ES-I3 (cell line): Measurements from ENCODE around the gene SLC34A1.

Source experiments
- H3K36me3 ChIP-seq: 2 replicates; pipeline ENCODE4 v1.6.1; 2013; ENCODE audit warnings: mild to moderate bottlenecking, low read length, control low read depth, moderate library complexity; ENCODE audit not compliant: insufficient read depth
- H3K4me1 ChIP-seq: 2 replicates; pipeline ENCODE4 v1.6.1; 2013; ENCODE audit warnings: mild to moderate bottlenecking, control low read depth, low read length; ENCODE audit not compliant: insufficient read depth
- H3K9ac ChIP-seq: 2 replicates; pipeline ENCODE4 v1.6.1; 2013; ENCODE audit warnings: low read depth, mild to moderate bottlenecking, low read length, moderate library complexity
- H3K9me3 ChIP-seq: 2 replicates; pipeline ENCODE4 v1.6.1; 2013; ENCODE audit warnings: mild to moderate bottlenecking, low read length, moderate library complexity; ENCODE audit not compliant: control insufficient read depth, insufficient read depth

The SLC34A1 gene

GRCh38 chr5:177428574-177429217 lies 44.5 kb downstream of the SLC34A1 start:
- Histone ChIP-seq H3K4me1 (peaks cover 10% of the 10 kb centered on the region), H3K9ac (no peak overlapping the region), H3K36me3 (no peaks in the 10 kb centered on the region; the same call in 1 of the 2 replicates), H3K9me3 (no peaks in the 10 kb centered on the region)

- no peak overlapping the region for H3K9ac ChIP-seq
Measured at GRCh38 chr5:177429248-177430040, 45.2 kb downstream of the SLC34A1 start.

GRCh38 chr5:177430140-177430951 lies 46.1 kb downstream of the SLC34A1 start:
- Histone ChIP-seq H3K9me3 (no peaks in the 10 kb centered on the region), H3K36me3 (peaks cover under 1% of the 10 kb centered on the region), H3K4me1 (peaks cover 10% of the 10 kb centered on the region), H3K9ac (no peak overlapping the region)

More at GRCh38 chr5:177429248-177430040, 45.2 kb downstream of the SLC34A1 start:
- no peaks in the 10 kb centered on the region for H3K9me3 ChIP-seq
- H3K36me3 ChIP-seq = no peaks in the 10 kb centered on the region; the same call in 1 of the 2 replicates
- peaks cover 10% of the 10 kb centered on the region for H3K4me1 ChIP-seq

- Histone ChIP-seq H3K36me3 (peaks cover 4% of the 10 kb centered on the region), H3K9me3 (no peaks in the 10 kb centered on the region), H3K9ac (no peak overlapping the region), H3K4me1 (peaks cover 10% of the 10 kb centered on the region)
Measured at GRCh38 chr5:177430972-177431316, 46.7 kb downstream of the SLC34A1 start.

- Histone ChIP-seq H3K36me3 (peaks cover 4% of the 10 kb centered on the region), H3K4me1 (peaks cover 10% of the 10 kb centered on the region), H3K9me3 (no peaks in the 10 kb centered on the region), H3K9ac (no peak overlapping the region)
Measured at GRCh38 chr5:177431317-177432142, 47.3 kb downstream of the SLC34A1 start.

GRCh38 chr5:177432143-177432838 lies 48.1 kb downstream of the SLC34A1 start:
- H3K36me3 ChIP-seq = peaks cover 4% of the 10 kb centered on the region
- H3K4me1 ChIP-seq = peaks cover 10% of the 10 kb centered on the region

GRCh38 chr5:177432839-177433657 lies 48.8 kb downstream of the SLC34A1 start:
- peaks cover 3% of the 10 kb centered on the region; the same call in 1 of the 2 replicates for H3K4me1 ChIP-seq
- no peaks in the 10 kb centered on the region for H3K9me3 ChIP-seq
- H3K36me3 ChIP-seq = peaks cover 6% of the 10 kb centered on the region
- H3K9ac ChIP-seq = no peak overlapping the region

More at GRCh38 chr5:177432143-177432838, 48.1 kb downstream of the SLC34A1 start:
- Histone ChIP-seq H3K9me3 (no peaks in the 10 kb centered on the region), H3K9ac (no peak overlapping the region)

- Histone ChIP-seq H3K9ac (no peak overlapping the region), H3K36me3 (peaks cover 6% of the 10 kb centered on the region)
Measured at GRCh38 chr5:177433658-177434217, 49.5 kb downstream of the SLC34A1 start.

GRCh38 chr5:177434437-177434836 lies 50.2 kb downstream of the SLC34A1 start:
- Histone ChIP-seq H3K9ac (no peak overlapping the region), H3K4me1 (peaks cover 2% of the 10 kb centered on the region; the same call in 1 of the 2 replicates), H3K9me3 (no peaks in the 10 kb centered on the region), H3K36me3 (peaks cover 6% of the 10 kb centered on the region)

More at GRCh38 chr5:177433658-177434217, 49.5 kb downstream of the SLC34A1 start:
- H3K4me1 ChIP-seq = peaks cover 3% of the 10 kb centered on the region; the same call in 1 of the 2 replicates
- no peaks in the 10 kb centered on the region for H3K9me3 ChIP-seq

- peaks cover 4% of the 10 kb centered on the region; the same call in 1 of the 2 replicates for H3K4me1 ChIP-seq
- H3K9me3 ChIP-seq = no peaks in the 10 kb centered on the region
- peaks cover 6% of the 10 kb centered on the region for H3K36me3 ChIP-seq
- no peak overlapping the region for H3K9ac ChIP-seq
Measured at GRCh38 chr5:177434942-177435738, 50.9 kb downstream of the SLC34A1 start.

- Histone ChIP-seq H3K36me3 (peaks cover 6% of the 10 kb centered on the region), H3K4me1 (peaks cover 4% of the 10 kb centered on the region; the same call in 1 of the 2 replicates), H3K9ac (no peak overlapping the region), H3K9me3 (no peaks in the 10 kb centered on the region)
Measured at GRCh38 chr5:177435847-177436536, 51.8 kb downstream of the SLC34A1 start.
